HG03521 (cell line): ENCODE measurements around the gene ZFYVE19.

Source experiments
- ATAC-seq: cut with Tn5 transposase; IDR thresholded peaks from one replicate; pipeline ENCODE4 v1.9.1; 2021; ENCODE audit warnings: mild to moderate bottlenecking, moderate library complexity; ENCODE audit not compliant: unreplicated experiment

Gene ZFYVE19, protein sequence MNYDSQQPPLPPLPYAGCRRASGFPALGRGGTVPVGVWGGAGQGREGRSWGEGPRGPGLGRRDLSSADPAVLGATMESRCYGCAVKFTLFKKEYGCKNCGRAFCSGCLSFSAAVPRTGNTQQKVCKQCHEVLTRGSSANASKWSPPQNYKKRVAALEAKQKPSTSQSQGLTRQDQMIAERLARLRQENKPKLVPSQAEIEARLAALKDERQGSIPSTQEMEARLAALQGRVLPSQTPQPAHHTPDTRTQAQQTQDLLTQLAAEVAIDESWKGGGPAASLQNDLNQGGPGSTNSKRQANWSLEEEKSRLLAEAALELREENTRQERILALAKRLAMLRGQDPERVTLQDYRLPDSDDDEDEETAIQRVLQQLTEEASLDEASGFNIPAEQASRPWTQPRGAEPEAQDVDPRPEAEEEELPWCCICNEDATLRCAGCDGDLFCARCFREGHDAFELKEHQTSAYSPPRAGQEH

DNA sequence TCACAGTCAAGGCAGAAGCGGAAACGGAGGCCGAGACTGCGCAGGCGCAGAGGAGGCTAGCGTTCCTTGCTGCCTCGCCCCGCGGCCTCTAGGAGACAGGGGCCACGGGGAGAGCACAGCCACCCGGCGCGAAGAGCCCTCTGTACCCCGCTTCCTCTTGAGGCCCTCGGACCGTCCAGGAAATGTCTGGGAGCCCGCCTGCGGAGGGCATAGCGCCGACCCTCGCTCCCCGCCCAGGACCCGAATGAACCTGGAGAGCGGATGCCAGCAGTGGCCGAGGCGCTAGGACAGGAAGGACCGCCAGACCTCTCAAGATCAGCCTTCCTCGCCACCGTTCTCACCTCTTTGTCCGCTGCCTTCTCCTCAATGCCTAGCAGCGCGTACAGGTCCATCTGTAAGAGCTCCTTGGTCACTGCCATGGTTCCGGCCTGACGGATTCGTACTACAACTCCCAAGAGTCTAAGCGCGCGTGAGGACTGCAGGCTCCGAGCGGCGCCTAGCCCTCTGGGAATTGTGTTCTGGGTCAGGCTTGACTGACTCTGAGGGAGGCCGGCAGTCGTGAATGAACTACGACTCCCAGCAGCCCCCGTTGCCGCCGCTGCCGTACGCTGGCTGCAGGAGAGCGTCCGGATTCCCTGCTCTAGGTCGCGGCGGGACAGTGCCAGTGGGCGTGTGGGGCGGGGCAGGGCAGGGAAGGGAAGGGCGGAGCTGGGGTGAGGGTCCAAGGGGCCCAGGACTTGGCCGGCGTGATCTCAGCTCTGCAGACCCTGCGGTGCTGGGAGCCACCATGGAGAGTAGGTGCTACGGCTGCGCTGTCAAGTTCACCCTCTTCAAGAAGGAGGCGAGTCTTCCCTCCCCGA is at the start of gene ZFYVE19, which contains the start of gene DNAJC17:
TSS of gene ZFYVE19 (plus strand) at position 62 of the 860 bp plus-strand sequence. CDS start at position 563, 501 bp downstream.
TSS of gene DNAJC17 (minus strand) at position 446 of the 860 bp plus-strand sequence. CDS start at position 419, 27 bp downstream.
- peak; percentile 93 for ATAC-seq

GRCh38 chr15:40759961-40760360 is 46.9 kb upstream of the ZFYVE19 start:
- no peak for ATAC-seq

- ATAC-seq, result no peak
Measured at GRCh38 chr15:40762919-40763800, 43.7 kb upstream of the ZFYVE19 start.

- ATAC-seq, result peak; percentile 46
Measured at GRCh38 chr15:40763801-40764628, 42.9 kb upstream of the ZFYVE19 start, which contains the start of gene GCHFR. GCHFR (plus strand) TSS chr15:40764068; CDS start chr15:40764181, 113 bp downstream.

- no peak for ATAC-seq
Measured at GRCh38 chr15:40764629-40765103, 42.2 kb upstream of the ZFYVE19 start.

GRCh38 chr15:40766194-40766815 is 40.6 kb upstream of the ZFYVE19 start:
- ATAC-seq, result no peak

DNA sequence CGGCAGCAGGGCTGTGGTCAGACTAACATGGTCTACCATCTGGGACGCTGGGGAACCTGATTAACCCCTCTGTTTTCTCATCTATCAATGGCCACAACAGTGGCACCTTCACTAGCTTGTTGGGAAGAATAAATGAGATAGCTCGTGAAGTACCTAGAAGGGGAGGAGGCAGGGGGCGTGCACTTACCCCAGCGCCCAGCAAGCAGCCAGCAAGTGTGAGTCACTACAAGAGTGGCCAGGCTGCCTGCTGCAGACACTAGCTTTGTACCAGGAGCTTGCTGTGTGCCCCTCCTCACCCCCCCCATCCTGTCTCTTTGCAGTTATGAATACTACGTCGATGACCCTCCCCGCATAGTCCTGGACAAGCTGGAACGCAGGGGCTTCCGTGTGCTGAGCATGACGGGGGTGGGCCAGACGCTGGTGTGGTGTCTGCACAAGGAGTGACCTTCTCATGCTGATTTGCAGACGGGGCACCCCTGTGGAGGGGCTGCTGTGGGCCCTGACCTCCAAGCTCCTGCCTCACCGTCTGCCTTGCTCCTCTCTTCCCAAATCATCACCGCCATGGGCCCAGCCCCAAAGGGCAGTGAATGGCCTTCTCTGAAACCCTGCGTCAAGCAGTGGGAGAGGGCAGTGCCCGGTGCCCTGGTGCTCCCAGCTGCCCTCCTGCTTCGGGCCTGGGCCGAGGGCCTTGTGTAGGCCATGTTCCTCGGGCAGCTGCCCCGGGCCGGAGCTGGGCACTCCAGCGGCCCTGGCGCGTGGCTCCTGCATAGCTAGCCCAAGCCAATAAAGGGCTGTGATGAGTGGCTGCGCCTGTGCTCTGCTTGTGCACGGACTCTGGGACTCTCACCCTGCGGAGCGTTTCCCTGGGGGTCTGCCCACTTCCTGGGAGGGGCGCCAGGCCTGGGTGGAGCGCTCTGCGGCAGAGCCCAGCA is 39.7 kb upstream of the ZFYVE19 start:
- no peak for ATAC-seq

GRCh38 chr15:40767838-40768500 is 38.9 kb upstream of the ZFYVE19 start:
- no peak for ATAC-seq

DNA sequence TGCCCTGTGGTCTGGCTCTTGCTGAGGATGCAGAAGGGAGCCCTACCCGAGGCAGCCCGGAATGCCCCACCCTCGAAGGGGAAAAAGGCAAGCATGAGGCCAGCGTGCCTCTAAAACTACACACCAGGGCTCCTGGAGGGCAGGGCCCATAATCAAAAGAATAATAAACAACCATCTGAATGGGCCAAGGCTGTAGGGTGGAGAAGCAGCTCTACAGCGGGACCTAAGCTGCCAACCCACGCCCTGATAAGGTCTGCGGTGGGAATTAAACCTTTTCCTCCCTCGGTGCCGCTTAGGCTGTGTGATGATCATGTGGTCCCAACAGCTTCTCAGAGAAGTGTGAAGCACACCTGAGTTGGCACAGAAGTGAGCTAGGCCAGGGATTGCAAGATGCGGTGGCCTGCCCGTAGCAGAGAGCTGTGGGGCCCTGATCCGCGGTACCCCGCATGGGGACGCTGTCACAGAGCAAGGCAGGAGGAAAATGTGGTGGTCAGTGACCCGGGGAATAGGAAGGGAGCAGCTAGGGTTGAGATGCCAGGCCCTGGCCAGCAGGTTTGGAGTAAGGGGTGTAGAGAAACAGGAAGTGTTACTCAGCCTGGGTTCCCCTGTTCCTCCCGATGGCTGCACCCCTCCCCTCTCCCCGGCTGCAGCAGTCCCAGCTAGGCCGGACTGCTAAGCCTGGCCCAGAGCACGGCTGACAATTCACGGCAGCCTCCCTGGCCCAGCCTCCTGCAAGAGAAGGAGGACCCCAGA is 38.2 kb upstream of the ZFYVE19 start:
- ATAC-seq, result no peak

- no peak for ATAC-seq
Measured at GRCh38 chr15:40769274-40770146, 37.4 kb upstream of the ZFYVE19 start, which contains the start of gene C15orf62. C15orf62 (plus strand) TSS chr15:40769980; CDS start chr15:40770496, 516 bp downstream.

DNA sequence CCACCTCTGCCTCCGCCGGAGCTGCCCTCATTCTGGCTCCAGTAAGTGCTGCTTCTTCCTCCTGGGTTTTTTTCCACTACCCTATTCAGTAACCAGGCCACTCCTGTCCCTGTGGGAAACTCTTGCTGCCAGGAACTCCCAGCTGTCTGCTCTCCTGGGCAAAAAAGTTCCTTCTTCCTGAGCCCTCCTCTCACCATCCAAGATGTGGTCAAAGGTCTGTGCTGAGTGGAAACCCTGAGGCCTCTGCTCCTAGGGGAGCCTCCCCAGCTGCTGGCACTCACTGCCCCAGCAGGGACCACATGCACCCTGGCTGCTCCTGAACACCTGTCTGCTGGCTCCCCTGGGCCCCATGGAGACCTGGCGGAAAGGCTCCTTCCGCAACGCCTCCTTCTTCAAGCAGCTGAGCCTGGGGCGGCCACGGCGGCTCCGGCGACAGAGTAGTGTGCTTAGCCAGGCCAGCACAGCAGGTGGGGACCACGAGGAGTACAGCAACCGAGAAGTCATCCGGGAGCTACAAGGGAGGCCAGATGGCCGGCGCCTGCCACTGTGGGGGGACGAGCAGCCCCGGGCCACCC is 36.7 kb upstream of the ZFYVE19 start:
- ATAC-seq, result no peak

GRCh38 chr15:40771242-40771641 is 35.6 kb upstream of the ZFYVE19 start:
- ATAC-seq, result no peak

GRCh38 chr15:40772014-40772413 is 34.9 kb upstream of the ZFYVE19 start:
- ATAC-seq, result no peak

DNA sequence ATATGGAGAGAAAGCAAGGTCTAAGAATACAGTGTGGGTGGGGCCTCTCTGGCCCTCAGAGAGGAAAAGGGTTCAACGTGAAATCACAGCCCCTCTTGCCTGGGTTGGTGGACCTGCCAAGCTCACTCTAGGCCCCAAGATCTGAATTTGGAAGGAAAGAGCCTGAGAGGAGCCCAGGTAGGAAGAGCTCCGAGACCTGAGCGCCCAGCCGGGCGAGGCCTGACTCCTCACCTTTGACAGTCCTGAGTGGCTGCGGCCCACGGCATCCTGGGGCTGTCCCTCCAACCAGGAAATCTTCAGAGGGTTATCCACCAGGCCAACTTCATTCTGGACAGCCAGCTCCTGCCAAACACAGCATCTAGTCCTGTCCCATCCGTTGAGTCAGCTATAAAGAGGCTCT is 33.4 kb upstream of the ZFYVE19 start:
- no peak for ATAC-seq

DNA sequence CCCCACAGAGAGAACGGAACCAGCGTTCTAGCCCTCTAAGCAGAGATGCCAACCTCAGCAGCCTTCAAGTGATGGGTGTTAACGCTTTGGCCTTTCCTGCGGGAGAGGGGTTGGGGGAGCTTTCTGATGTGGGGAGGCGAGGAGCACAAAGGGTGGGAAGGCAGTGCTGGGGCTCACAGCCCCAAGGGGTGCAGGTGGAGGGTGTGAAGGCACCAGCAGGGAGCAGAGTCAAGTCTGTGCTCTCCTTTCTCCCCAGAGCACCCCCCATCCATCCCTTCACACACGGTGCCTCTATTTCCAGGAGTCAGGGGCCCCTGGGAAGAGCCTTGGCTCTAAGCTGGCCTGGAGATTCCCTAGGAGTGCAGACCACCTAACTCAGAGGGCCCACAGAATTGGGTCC is 33.0 kb upstream of the ZFYVE19 start:
- ATAC-seq, result no peak
